ENCODE data around the gene TSR1. TPM values are rescaled to one million over a fixed set of nuclear protein-coding genes. Genes with fewer than 3 reads are reported as not detected.
A peak's percentile ranks its signal among the peaks of the same experiment; 100 is the strongest.

Gene TSR1
- total RNA-seq, 1 donor: 42.0 TPM

DNA sequence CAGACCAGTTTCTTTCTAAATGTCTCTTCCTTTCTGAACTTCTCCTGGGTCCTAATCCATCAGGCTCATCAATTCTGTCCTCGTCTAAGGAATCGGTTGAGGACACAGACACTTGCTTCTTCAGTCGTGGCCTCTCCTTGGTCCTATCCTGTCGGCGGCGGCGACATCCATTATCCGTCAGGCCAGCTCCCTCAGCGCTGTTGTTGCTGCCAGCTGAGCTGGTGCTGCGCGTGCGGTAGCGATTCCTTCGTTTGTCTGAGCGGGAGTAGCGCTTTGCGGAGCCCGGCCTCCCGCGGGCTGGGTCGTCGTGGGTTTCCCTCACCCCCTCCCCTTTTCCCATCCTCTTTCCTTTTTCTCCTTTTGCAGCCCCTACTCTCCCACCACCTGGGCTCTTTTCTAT, 36.5 kb downstream of the TSR1 start:
- Histone ChIP-seq H3K9me3 (ENCODE audit: low read depth, low read length) (no peaks in the 10 kb centered on the region), H3K4me1 (ENCODE audit: insufficient read depth, low read length) (peaks cover 11% of the 10 kb centered on the region), H3K79me2 (ENCODE audit: insufficient read depth, low read length) (peaks cover 84% of the 10 kb centered on the region), H4K20me1 (ENCODE audit: insufficient read depth, low read length) (peaks cover 24% of the 10 kb centered on the region), H3K4me2 (ENCODE audit: insufficient read depth, low read length) (no peak overlapping the region), H3K36me3 (ENCODE audit: insufficient read depth, low read length) (peaks cover 28% of the 10 kb centered on the region), H3K27ac (ENCODE audit: low read depth, low read length) (no peak overlapping the region), H3K4me3 (ENCODE audit: insufficient read depth, low read length) (no peak overlapping the region), H3K27me3 (ENCODE audit: insufficient read depth, low read length) (no peaks in the 10 kb centered on the region), H2AFZ (ENCODE audit: low read length) (no peak overlapping the region)
- no peak for DNase-seq (ENCODE audit: insufficient read length, low spot score, missing footprints)
- TF ChIP-seq, protein P1, sequence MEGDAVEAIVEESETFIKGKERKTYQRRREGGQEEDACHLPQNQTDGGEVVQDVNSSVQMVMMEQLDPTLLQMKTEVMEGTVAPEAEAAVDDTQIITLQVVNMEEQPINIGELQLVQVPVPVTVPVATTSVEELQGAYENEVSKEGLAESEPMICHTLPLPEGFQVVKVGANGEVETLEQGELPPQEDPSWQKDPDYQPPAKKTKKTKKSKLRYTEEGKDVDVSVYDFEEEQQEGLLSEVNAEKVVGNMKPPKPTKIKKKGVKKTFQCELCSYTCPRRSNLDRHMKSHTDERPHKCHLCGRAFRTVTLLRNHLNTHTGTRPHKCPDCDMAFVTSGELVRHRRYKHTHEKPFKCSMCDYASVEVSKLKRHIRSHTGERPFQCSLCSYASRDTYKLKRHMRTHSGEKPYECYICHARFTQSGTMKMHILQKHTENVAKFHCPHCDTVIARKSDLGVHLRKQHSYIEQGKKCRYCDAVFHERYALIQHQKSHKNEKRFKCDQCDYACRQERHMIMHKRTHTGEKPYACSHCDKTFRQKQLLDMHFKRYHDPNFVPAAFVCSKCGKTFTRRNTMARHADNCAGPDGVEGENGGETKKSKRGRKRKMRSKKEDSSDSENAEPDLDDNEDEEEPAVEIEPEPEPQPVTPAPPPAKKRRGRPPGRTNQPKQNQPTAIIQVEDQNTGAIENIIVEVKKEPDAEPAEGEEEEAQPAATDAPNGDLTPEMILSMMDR (IDR thresholded peaks at IDR 0.05; ENCODE audit: extremely low read depth, low read depth, low read length): no peak

DNA sequence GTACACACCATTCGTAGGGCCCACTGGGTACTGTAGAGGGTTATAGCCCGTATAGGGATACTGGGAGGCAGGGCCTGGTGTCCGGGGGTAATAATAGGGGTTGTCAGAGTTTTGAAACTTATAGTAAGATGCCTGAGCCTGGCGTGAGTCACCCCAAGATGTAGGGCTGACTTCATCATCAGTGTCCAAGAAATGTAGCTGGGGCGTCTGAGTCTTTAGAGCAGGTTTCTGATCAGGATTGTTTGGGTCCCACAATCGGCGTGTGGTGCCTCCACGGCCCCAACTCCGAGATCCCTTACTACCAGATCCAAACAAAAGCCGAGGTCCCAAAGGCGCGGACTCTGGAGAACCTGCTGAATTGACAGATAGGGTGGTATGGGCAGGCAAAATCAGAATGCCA, 37.1 kb downstream of the TSR1 start:
- peaks cover 87% of the 10 kb centered on the region for H3K79me2 ChIP-seq (ENCODE audit: insufficient read depth, low read length)
- H3K4me1 ChIP-seq (ENCODE audit: insufficient read depth, low read length): peaks cover 11% of the 10 kb centered on the region
- no peak overlapping the region for H3K4me2 ChIP-seq (ENCODE audit: insufficient read depth, low read length)
- H4K20me1 ChIP-seq (ENCODE audit: insufficient read depth, low read length): peaks cover 28% of the 10 kb centered on the region
- DNase-seq (ENCODE audit: insufficient read length, low spot score, missing footprints): peak; percentile 76
- TF ChIP-seq, protein P1 (IDR thresholded peaks at IDR 0.05; ENCODE audit: extremely low read depth, low read depth, low read length): no peak
- H3K27me3 ChIP-seq (ENCODE audit: insufficient read depth, low read length): no peaks in the 10 kb centered on the region
- H2AFZ ChIP-seq (ENCODE audit: low read length): no peak overlapping the region
- no peak overlapping the region for H3K27ac ChIP-seq (ENCODE audit: low read depth, low read length)
- H3K9me3 ChIP-seq (ENCODE audit: low read depth, low read length): no peaks in the 10 kb centered on the region
- H3K36me3 ChIP-seq (ENCODE audit: insufficient read depth, low read length): peaks cover 31% of the 10 kb centered on the region
- no peak overlapping the region for H3K4me3 ChIP-seq (ENCODE audit: insufficient read depth, low read length)

DNA sequence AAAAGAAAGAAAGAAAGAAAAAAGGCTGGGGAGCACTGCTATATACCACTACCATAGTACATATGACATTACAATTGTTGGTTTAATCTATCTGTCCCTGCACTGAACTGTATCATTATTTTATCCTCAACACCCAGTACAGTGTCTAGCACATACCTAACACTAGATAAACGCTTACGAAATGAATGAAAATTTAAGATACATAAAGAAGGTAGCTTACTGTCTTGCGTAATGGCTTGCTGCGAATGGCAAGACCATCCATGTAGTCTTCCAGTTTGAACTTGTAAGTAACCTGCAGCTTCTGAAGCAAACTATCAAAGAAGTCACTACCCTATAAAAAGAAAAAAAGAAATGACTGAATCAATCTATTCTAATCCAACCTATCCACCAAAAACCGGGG, 39.2 kb downstream of the TSR1 start:
- TF ChIP-seq, protein P1 (IDR thresholded peaks at IDR 0.05; ENCODE audit: extremely low read depth, low read depth, low read length): no peak
- Histone ChIP-seq H4K20me1 (ENCODE audit: insufficient read depth, low read length) (peaks cover 23% of the 10 kb centered on the region), H3K9me3 (ENCODE audit: low read depth, low read length) (no peaks in the 10 kb centered on the region), H3K4me2 (ENCODE audit: insufficient read depth, low read length) (no peak overlapping the region), H3K4me3 (ENCODE audit: insufficient read depth, low read length) (no peak overlapping the region), H3K27me3 (ENCODE audit: insufficient read depth, low read length) (no peaks in the 10 kb centered on the region), H3K36me3 (ENCODE audit: insufficient read depth, low read length) (peaks cover 49% of the 10 kb centered on the region), H3K79me2 (ENCODE audit: insufficient read depth, low read length) (peaks cover 75% of the 10 kb centered on the region), H2AFZ (ENCODE audit: low read length) (no peak overlapping the region), H3K27ac (ENCODE audit: low read depth, low read length) (no peak overlapping the region), H3K4me1 (ENCODE audit: insufficient read depth, low read length) (peaks cover 3% of the 10 kb centered on the region)
- no peak for DNase-seq (ENCODE audit: insufficient read length, low spot score, missing footprints)

DNA sequence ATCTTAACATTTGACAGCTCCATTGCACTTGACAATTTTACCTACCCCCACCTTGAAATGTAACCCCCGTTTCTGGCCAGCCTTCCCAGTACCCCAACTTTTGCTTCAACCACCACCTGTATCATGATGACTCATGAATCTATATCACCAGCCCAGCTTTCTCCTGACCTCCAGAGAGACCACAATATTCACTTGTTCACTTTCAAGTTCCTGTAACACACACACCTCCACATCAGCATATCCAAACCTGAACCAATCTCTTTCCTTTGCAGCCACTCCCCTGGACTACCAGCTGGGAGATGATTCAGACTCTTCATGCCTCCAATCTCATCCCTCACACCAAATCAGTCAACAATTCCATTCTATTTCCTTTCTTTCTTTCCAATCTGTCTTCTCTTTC, 40.7 kb downstream of the TSR1 start:
- no peak overlapping the region for H2AFZ ChIP-seq (ENCODE audit: low read length)
- H3K27ac ChIP-seq (ENCODE audit: low read depth, low read length): no peak overlapping the region
- H3K4me1 ChIP-seq (ENCODE audit: insufficient read depth, low read length): no peaks in the 10 kb centered on the region
- no peak overlapping the region for H3K4me3 ChIP-seq (ENCODE audit: insufficient read depth, low read length)
- H3K27me3 ChIP-seq (ENCODE audit: insufficient read depth, low read length): no peaks in the 10 kb centered on the region
- H3K36me3 ChIP-seq (ENCODE audit: insufficient read depth, low read length): peaks cover 59% of the 10 kb centered on the region
- H4K20me1 ChIP-seq (ENCODE audit: insufficient read depth, low read length): peaks cover 18% of the 10 kb centered on the region
- H3K4me2 ChIP-seq (ENCODE audit: insufficient read depth, low read length): no peak overlapping the region
- peaks cover 61% of the 10 kb centered on the region for H3K79me2 ChIP-seq (ENCODE audit: insufficient read depth, low read length)
- no peaks in the 10 kb centered on the region for H3K9me3 ChIP-seq (ENCODE audit: low read depth, low read length)
- TF ChIP-seq, protein P1 (IDR thresholded peaks at IDR 0.05; ENCODE audit: extremely low read depth, low read depth, low read length): no peak
- no peak for DNase-seq (ENCODE audit: insufficient read length, low spot score, missing footprints)

Measured in osteoblast (primary cell).